Sigmoid colon (tissue), 4 donors: ENCODE results near the gene GALR2.
A peak's percentile ranks its signal among the peaks of the same experiment; 100 is the strongest.

ENCODE experiments used
- EP300 ChIP-seq, 4 donors: sonication (generic); formaldehyde crosslinking; IDR thresholded peaks; one replicate each; pipeline ENCODE4 v1.6.1; 2017; ENCODE audit warnings: antibody characterized with exemption in 4 of 4
- POLR2A ChIP-seq, 2 donors: fragments of 450-650 bp; IDR thresholded peaks; one replicate each; pipeline ENCODE4 v1.6.1; 2016; ENCODE audit warnings: antibody characterized with exemption in 2 of 2, mild to moderate bottlenecking in 2 of 2, moderate library complexity in 2 of 2
- POLR2AphosphoS5 ChIP-seq, 4 donors: sonication (generic); formaldehyde crosslinking; IDR thresholded peaks; one replicate each; pipeline ENCODE4 v1.6.1; 2017; ENCODE audit warnings: antibody characterized with exemption in 4 of 4
- TF ChIP-seq, protein P1 (sequence below), 4 experiments: fragments of 450-650 bp in 3 of 4; fragments of 200-600 bp in 1 of 4; IDR thresholded peaks; one replicate each; pipeline ENCODE4 v1.5.1; 2016 to 2019; ENCODE audit warnings: antibody characterized with exemption in 4 of 4, mild to moderate bottlenecking in 3 of 4, moderate library complexity in 2 of 4

DNA sequence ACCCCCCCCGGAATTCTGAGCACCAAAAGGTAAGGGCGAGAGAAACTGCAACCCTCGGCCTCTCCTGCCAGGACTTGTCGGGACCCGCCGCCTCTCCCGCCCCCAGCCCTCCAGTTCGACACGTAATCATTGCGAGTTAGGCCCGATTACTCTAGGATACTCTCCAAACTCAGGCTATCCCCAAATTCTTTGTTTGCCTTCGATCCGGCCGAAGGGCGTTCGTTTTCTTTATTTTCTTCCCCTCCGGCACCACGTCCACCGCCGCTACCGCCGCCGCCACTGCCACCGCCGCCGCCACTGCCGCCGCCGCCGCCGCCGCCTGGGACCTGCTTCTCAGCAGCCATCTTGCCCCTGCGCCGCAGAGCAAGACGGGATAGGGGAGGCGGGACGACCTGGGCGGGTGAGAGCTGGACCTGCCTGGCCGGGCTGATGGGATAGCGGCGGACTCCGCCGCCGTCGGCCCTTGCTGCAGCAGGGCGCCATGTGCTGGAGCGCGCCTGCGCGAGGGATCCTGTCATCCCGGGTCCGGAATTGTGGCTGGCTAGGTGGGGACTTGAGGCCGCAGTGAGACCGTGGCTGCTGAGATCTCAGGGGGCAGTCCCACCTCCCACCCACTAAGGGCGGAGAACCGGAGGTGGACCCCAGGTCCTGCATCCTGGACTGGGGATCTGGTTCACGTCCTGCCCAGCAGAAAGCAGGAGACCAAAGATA lies 2.3 kb upstream of the GALR2 start, which contains the start of gene SRP68:
- TF ChIP-seq, protein P1, sequence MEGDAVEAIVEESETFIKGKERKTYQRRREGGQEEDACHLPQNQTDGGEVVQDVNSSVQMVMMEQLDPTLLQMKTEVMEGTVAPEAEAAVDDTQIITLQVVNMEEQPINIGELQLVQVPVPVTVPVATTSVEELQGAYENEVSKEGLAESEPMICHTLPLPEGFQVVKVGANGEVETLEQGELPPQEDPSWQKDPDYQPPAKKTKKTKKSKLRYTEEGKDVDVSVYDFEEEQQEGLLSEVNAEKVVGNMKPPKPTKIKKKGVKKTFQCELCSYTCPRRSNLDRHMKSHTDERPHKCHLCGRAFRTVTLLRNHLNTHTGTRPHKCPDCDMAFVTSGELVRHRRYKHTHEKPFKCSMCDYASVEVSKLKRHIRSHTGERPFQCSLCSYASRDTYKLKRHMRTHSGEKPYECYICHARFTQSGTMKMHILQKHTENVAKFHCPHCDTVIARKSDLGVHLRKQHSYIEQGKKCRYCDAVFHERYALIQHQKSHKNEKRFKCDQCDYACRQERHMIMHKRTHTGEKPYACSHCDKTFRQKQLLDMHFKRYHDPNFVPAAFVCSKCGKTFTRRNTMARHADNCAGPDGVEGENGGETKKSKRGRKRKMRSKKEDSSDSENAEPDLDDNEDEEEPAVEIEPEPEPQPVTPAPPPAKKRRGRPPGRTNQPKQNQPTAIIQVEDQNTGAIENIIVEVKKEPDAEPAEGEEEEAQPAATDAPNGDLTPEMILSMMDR (IDR thresholded peaks at IDR 0.05), result no peak
- TF ChIP-seq EP300 (IDR thresholded peaks at IDR 0.05), result no peak
- peak; percentile 28 to 61 for TF ChIP-seq POLR2A (IDR thresholded peaks at IDR 0.05)
- peak; percentile 63 to 88 (median 80) for TF ChIP-seq POLR2AphosphoS5 (IDR thresholded peaks at IDR 0.05)
